Measurements from ENCODE around the gene YBX2. TPM values are rescaled to one million over a fixed set of nuclear protein-coding genes. Genes with fewer than 3 reads are reported as not detected.

YBX2 gene
- total RNA-seq, 1 experiment from 2014 or later = 24.0 TPM

GRCh38 chr17:7315570-7316235 lies 21.3 kb upstream of the YBX2 start:
- H3K79me2 ChIP-seq (ENCODE audit: insufficient read depth, low read length) = no peaks in the 10 kb centered on the region
- H3K9ac ChIP-seq (ENCODE audit: extremely low read depth, insufficient read length, low read length) = peak overlapping the region; percentile 58
- H3K27ac ChIP-seq (ENCODE audit: insufficient read length, low read depth, low read length) = no peak overlapping the region
- H2BK12ac ChIP-seq (ENCODE audit: insufficient read length, low read depth, low read length) = no peak overlapping the region
- Mint-ChIP-seq H3K27me3 (ENCODE audit: low read depth) (no peaks in the 10 kb centered on the region; the same call in 1 of the 2 replicates), H3K9me3 (no peaks in the 10 kb centered on the region; a peak in 1 of 5 replicates), H3K4me3 (peak overlapping the region; percentile 77 to 85), H3K4me1 (peaks cover 18% of the 10 kb centered on the region in 2 experiments), H3K36me3 (ENCODE audit: insufficient read depth in 1 of 3, low read depth in 3 of 3) (peaks cover 39 to 78% (median 74%) of the 10 kb centered on the region in 3 experiments), H3K27ac (peak overlapping the region; percentile 79 to 94 (median 86); a peak in 5 of 7 replicates)
- H2BK5ac ChIP-seq (ENCODE audit: insufficient read length, low read length) = no peak overlapping the region
- no peak overlapping the region for H4K91ac ChIP-seq (ENCODE audit: insufficient read length, low read depth, low read length)
- peak overlapping the region; percentile 50 for H3K4me2 ChIP-seq (ENCODE audit: insufficient read depth, insufficient read length, low read length)
- no peak overlapping the region for H3T11ph ChIP-seq (ENCODE audit: low read length)
- H3K9me3 ChIP-seq (ENCODE audit: control insufficient read depth, low read depth, low read length) = no peaks in the 10 kb centered on the region
- peaks cover 10% of the 10 kb centered on the region for H3K23me2 ChIP-seq (ENCODE audit: insufficient read length, low read depth, low read length, poor library complexity, severe bottlenecking)
- no peak overlapping the region for H2BK20ac ChIP-seq (ENCODE audit: low read depth, low read length, poor library complexity, severe bottlenecking)
- no peak overlapping the region for H3K4ac ChIP-seq (ENCODE audit: low read depth, low read length)
- H2AK5ac ChIP-seq (ENCODE audit: insufficient read length, low read length) = no peak overlapping the region
- no peak overlapping the region for H4K5ac ChIP-seq (ENCODE audit: insufficient read length, low read depth, low read length)
- no peak for TF ChIP-seq CTCF (conservative IDR thresholded peaks at IDR 0.05)
- no peak overlapping the region for H2BK15ac ChIP-seq (ENCODE audit: low read depth, low read length)
- H3K18ac ChIP-seq (ENCODE audit: insufficient read length, low read depth, low read length) = peak overlapping the region; percentile 77
- H2BK120ac ChIP-seq (ENCODE audit: low read depth, low read length, poor library complexity, severe bottlenecking) = no peak overlapping the region
- no peaks in the 10 kb centered on the region for H3K4me1 ChIP-seq (ENCODE audit: insufficient read depth, low read length)
- DNase-seq = no peak
- WGBS (ENCODE audit: extremely low coverage, insufficient read length, low lambda C conversion rate) = no CpG with 5 or more reads among the region's 30 CpGs
- H3K27me3 ChIP-seq (ENCODE audit: insufficient read depth, low read length) = no peaks in the 10 kb centered on the region
- H3K56ac ChIP-seq (ENCODE audit: insufficient read length, low read depth, low read length) = no peak overlapping the region
- H2AFZ ChIP-seq (ENCODE audit: low read length) = no peak overlapping the region
- H4K20me1 ChIP-seq (ENCODE audit: control insufficient read depth, insufficient read depth, insufficient read length) = no peaks in the 10 kb centered on the region
- H3K79me1 ChIP-seq (ENCODE audit: insufficient read depth, low read depth, low read length, poor library complexity, severe bottlenecking) = no peaks in the 10 kb centered on the region
- no peak overlapping the region; the same call in 1 of the 2 replicates for H3K14ac ChIP-seq (ENCODE audit: insufficient read depth, low read length)
- no peak overlapping the region for H3K23ac ChIP-seq (ENCODE audit: insufficient read length, low read depth, low read length)
- H4K8ac ChIP-seq (replicated peaks; ENCODE audit: insufficient read length, low read depth, low read length) = no peak overlapping the region

All from H9 (cell line).